Germinal center (tissue), 1 donor: ENCODE results near the gene NLRP2B.
"Not testable (repeated sequence)": the region's sequence is repeated elsewhere in the genome, so short reads cannot be mapped to it uniquely, and the experiment has no call there.

Experiments used
- DNase-seq: peaks from one replicate; pipeline ENCODE4 v3.0.0; 2012; ENCODE audit warnings: mixed read lengths, low spot score

The NLRP2B gene

DNA sequence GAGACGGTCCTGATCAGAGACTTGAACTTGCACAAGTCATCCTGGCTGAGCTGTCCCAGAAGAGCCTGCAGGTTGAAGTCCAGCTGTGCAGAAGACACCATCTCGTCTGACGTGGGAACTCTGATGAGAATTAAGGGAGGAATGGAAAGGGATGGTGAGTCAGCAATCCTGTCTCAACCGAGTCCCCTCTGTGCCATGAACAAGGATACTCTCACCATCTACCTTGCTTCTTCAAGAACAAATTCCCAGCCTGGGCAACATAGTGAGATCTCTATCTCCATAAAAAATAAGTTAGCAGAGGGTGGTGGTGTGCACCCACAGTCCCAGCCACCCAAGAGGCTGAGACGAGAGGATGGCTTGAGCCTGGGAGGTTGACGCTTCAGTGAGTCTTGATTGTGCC, at the start of gene NLRP2B:
Gene NLRP2B (minus strand): TSS at position 101 of the 400 bp plus-strand sequence.
- DNase-seq, result no peak

DNA sequence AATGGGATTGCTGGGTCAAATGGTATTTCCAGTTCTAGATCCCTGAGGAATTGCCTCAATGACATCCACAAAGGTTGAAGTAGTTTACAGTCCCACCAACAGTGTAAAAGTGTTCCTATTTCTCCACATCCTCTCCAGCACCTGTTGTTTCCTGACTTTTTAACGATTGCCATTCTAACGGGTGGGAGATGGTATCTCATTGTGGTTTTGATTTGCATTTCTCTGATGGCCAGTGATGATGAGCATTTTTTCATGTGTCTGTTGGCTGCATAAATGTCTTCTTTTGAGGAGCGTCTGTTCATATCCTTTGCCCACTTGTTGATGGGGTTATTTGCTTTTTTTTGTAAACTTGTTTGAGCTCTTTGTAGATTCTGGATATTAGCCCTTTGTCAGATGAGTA, 45.9 kb upstream of the NLRP2B start:
- not testable (repeated sequence) for DNase-seq

DNA sequence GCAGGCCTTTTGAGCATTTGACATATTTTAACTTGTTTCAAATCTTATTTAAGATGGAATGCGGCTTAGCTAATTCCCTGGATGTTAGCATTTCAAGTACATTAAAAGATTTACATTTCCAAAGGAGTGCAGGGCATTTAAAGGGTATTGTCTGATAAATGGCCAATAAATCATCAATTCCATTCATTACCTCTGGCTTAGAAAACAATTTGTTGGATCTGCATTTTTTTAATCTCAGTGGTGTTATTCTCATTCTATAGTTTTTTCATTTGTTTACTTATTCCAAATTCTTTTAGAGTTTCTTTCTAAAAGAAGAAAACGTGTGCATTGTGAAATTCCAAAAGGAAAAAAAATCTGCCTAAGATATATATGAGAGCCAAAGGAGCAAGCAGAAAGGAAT, 1.3 kb upstream of the NLRP2B start:
- DNase-seq, result no peak

DNA sequence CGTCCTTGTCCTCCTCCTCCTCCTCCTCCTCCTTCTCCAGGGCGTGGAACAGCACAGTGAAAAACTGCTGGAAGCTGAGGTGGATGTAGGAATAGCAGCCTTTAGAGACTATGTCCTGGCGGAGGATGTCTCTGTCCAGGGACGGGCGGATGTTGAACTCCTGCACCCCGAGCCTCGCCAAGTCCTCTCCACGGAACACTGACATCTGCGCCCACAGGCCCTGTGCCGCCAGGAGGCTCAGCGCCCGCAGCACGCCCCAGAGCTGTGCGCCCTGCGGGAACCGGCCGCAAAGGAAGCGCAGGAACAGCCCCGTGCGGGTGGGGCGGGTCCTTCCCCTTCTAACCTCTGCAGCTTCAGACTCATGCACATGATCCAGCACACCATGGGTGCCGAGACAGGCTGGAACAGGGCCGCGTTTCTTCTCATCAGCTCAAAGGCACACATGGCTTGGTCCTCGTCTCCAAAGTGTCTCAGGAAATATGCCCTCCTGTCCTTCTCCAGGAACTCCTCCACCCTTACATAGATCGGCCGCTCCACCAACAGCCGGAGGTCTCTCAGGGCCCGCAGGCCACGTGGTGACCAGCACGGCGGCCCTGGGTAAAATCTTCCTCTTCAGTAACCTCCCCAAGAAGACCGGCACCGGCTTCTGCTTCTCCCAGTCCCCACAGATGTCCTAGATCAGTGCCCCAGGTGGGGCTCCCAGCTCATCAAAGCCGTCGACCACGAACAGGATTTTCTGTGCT, 1.2 kb downstream of the NLRP2B start:
- DNase-seq, result no peak

- DNase-seq, result no peak
Measured at GRCh38 chrX:57677132-57677858, 2.8 kb downstream of the NLRP2B start.

DNA sequence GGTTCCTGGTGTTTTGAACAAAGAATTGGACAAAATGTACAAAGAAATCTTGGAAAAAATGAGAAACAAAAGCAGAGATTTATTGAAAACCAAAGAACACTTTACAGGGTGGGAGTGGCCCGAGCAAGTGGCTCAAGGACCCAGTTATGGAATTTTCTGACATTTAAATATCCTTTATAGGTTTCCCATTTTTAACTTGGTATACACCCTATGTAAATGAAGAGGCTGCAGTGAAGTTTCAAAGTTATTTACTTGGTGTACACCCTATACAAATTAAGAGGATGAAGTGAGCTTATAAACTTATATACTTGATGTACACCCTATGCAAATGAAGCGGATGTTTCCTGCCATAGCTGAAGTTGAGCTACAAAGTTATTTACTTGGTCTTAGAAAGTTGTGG, 4.7 kb downstream of the NLRP2B start:
- no peak for DNase-seq

GRCh38 chrX:57674861-57675260, 5.2 kb downstream of the NLRP2B start:
- no peak for DNase-seq

DNA sequence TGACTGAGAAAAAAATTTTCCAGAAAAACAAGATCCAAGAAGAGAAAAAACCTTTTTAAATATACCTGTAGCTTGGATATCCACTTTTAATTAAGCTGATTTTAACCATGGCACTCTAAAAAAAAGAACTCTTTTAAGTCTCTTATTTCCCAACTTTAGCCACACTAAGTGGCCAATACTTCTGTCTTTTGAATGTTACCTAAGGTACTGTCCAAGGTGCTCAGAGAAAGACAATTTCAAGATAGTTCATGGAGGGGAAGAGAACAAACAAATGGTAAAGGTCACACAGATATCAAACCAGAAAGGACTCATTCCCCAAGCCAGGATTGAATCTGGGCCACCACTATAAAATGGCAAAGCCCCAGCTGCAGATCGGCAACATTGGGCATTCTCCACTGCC, 10.1 kb downstream of the NLRP2B start:
- DNase-seq, result no peak

GRCh38 chrX:57667010-57667409, 13.1 kb downstream of the NLRP2B start:
- DNase-seq, result no peak

DNA sequence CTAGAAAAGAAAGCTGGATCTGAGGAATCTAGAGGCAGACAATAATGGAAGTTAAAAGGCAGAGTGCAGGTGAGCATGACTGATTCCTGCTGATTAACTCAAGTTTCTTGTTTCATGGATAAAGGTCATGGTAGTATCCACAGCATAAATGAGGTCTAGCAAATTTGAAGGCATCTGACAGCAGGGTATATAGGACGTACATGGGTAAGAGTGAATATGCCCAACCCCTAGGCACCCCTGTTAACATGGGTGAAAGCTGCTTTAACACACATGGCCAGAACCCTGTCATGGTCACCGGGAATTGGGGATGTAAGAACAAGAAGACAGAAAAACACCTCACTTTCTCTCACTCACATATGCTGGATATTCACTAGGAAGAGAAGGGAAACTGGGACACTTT, 25.0 kb downstream of the NLRP2B start:
- DNase-seq, result no peak

GRCh38 chrX:57652705-57653104, 27.4 kb downstream of the NLRP2B start:
- DNase-seq, result no peak

GRCh38 chrX:57651169-57651919, 28.7 kb downstream of the NLRP2B start:
- DNase-seq, result no peak

GRCh38 chrX:57647020-57647419, 33.0 kb downstream of the NLRP2B start:
- DNase-seq, result no peak

DNA sequence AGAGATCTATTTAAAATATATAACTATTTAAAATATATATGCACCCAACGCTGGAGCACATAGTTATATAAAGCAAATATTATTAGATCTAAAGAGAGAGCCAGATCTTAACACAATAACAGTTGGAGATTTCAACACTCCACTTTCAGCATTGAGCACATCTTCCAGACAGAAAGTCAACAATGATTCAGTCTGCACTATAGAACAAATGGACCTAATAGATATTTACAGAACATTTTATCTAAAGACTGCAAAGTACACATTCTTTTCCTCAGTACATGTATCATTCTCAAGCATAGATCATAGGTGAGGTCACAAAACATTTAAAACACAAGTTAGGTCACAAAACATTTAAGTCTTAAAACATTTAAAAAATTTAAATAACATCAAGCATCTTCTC, 36.4 kb downstream of the NLRP2B start:
- DNase-seq, result no peak

- no peak for DNase-seq
Measured at GRCh38 chrX:57641338-57641737, 38.7 kb downstream of the NLRP2B start.

DNA sequence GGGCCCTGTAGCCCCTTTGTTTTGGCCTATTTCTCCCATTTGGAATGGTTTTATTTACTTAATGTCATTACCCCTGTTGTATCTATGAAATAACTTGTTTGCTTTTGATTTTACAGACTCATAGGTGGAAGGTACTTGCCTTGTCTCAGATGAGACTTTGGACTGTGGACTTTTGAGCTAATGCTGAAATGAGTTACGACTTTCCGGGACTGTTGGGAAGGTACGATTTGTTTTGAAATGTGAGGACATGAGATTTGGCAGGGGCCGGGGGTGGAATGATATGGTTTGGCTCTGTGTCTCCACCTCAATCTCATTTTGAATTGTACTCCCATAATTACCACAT, 39.4 kb downstream of the NLRP2B start:
- DNase-seq, result no peak

DNA sequence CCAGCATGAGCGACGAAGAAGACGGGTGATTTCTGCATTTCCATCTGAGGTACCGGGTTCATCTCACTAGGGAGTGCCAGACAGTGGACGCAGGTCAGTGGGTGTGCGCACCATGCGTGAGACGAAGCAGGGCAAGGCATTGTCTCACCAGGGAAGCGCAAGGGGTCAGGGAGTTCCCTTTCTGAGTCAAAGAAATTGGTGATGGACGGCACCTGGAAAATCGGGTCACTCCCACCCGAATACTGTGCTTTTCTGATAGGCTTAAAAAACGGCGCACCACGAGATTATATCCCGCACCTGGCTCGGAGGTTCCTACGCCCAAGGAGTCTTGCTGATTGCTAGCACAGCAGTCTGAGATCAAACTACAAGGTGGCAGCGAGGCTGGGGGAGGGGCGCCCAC, 50.6 kb downstream of the NLRP2B start:
- not testable (repeated sequence) for DNase-seq
